GM15510 (cell line): ENCODE data around the gene ABHD14A.

Experiments
- POLR2A ChIP-seq: IDR thresholded peaks from 3 replicates; pipeline ENCODE4 v1.6.1; 2011; ENCODE audit warnings: borderline replicate concordance; ENCODE audit not compliant: insufficient read length; ENCODE audit errors: extremely low read depth

Gene ABHD14A

DNA sequence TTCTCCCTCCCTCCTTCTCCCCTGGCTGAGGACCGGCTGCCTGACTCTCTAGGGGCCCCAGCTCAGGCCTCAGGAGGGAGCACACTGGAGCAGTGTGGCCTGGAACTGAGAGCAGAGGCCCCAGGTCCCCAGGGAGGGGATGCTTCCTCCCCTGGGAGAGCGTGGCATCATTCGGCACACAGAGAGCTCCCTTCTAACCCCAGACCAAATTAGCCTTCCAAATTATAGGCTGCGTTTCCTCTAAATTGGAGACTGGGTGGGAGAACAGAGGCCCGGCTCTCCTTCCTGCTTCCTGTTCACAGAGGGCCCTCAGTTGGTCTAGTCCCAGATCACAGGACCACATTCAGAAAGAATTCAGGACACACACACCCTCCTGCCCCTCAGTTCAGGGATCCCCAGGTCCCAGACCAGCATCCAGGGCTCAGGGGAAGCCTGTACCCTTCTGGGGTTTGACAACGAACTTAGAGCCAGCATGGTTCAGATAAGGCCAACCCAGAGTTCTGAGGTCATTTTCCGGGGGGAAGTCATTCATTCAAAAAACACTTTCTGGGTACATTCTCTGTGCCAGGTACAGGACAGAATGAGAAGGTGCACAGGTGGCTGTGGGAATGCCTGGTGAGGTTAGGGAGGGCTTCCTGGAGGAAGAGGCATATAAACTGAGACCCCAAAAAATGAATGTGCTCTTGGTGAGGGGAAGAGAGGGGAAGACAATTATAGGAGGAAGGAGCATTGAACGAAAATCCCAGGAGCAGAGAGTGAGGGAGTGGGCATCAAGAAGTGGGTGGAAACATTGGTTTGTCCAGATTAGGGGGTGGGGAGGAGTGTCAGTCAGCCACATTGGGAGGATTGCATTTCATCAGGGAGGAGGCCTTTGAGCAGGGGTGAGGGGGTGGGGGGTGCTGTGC lies 49.2 kb downstream of the ABHD14A start:
- no peak for TF ChIP-seq POLR2A

DNA sequence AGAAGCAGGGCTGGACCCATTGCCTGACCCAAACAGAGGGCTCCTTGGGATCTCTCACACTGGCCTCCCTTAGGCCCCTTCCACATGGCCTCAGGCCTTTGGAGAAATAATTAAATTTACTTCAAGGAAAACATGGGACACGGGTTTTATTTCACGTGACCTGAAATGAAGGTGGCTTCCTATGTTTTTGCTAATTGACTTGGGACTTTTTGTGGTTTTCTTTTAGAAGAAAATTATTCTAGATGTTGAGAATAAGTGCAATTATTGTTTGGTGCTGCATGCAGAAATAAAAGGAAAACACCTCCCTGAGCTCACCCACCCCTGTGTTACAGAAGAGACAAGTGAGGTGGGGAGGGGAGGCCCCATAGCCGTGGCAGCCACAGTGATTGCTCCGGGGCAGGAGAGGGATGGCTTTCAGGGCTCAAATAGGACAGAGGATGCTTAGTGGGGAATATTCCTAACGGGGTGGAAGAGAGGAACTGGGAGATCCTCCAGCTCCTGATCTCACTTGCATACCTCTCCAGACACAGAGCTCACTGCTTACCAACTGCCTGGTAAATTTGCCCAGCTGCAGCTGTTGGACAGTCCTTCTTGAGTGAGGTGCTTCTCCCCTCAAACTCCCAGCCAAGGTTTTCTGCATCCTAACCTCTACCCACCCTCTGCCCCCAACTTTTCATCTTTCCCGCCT lies 50.0 kb downstream of the ABHD14A start:
- TF ChIP-seq POLR2A, result no peak

DNA sequence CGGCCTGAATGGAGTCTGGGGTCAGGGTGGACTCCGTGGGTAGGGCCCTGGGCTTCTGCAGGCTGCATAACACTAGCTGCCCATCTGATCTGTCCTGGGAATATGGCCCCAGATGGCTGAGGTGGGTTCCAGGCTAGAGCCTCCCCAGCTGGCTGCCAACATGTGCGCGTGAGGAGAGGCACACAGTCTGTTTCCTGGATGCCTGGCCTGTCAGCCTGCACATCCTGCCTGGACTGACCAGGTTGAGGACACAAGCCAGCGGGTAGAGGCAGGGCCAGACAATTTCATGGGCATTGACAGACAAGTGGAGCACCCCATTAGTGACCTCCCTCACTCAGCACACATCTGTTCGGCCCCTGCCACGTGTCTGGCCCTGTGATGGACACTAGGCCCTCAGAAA lies 50.6 kb downstream of the ABHD14A start:
- TF ChIP-seq POLR2A, result no peak

DNA sequence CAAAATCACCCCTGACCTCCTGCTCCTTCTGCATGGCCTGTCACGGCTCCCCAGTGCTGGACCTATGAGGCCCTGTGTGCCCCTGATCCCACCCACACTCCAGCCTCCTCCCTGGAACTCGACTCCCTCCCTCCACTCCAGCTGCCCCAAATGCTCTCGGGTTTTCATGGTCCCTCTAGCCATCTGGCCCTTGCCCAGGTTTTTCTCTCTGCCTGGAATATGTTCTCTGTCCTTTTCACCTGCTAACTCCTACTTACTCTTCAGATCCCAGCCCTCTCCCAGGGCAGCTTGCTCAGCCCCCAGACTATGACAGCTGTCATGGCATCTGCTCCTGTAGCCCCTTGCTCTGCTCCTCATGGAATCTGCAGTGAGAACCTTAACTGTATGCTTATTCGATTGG lies 51.2 kb downstream of the ABHD14A start:
- TF ChIP-seq POLR2A, result no peak

DNA sequence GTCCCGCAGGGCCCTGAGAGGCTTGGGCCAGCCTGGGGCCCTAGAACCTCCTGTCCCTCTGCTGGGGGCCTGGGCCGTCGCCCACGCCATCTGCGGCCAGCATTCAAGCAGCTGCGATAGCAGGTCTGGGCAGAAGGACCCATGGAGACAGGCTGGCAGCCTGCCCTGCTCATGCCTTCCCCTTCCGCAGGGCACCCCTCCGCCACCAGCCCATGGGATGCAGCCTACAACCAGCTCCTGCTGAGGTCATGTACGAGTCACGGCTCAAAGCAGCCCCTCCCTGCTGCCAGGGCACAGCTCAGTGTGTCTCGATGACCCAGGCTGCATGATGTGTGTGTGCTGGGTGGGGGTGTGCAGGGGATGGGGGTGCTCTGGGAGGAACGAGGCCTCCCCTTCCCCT lies 53.7 kb downstream of the ABHD14A start:
- no peak for TF ChIP-seq POLR2A

DNA sequence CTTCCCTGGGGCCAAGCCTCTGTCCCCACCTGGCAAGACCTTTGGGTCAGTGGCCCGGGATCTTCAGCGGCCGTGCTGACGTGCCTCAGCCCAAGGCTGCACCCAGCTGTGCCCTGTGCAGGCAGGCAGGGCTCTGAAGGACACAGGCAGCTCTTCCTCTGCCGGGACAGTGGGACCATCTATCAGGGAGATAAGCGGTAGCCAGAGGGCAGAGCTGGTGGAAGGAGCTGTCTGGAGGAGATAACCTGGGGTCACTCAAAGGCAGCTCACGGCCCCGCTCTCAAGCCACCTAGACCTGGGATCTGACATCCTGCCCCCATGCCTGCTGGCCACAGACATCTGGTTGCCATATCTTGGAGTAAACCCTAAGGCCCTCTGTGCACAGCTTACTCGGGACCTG lies 54.2 kb downstream of the ABHD14A start:
- TF ChIP-seq POLR2A, result no peak

DNA sequence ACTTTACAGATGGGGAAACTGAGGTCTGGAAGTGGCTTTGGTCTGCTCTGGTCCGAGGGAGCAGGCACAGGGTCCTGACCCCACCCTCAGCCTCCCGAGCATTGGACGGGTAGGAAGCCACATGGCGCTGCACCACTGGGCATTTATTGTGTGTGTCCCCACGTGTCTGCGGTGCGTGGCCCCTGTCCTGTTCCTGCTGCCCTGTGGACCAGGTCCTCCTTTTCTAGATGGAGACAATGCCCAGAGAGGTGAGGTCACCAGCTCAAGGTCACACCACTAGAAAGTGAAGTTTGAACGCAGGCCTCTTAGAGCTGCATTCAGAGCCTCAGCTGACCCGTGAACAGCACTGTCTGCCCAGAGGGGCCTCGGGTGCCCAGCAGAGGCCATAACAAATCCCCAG lies 54.7 kb downstream of the ABHD14A start:
- no peak for TF ChIP-seq POLR2A
